ENCODE data around the gene CALN1.
"Not testable (repeated sequence)": the region's sequence is repeated elsewhere in the genome, so short reads cannot be mapped to it uniquely, and the experiment has no call there.

The CALN1 gene

GRCh38 chr7:72412121-72412618 lies at the start of gene CALN1:
Gene CALN1, minus strand, starts transcription at chr7:72412338.
- H3K27ac ChIP-seq (ENCODE audit: low read depth, low read length, poor library complexity, severe bottlenecking); H3K9me2 ChIP-seq (ENCODE audit: low read depth, low read length); H3K27me3 ChIP-seq (ENCODE audit: insufficient read depth, low read length); H3K4me3 ChIP-seq (ENCODE audit: low read depth, low read length, poor library complexity, severe bottlenecking); H3K36me3 ChIP-seq (ENCODE audit: insufficient read depth, low read length); H3K9ac ChIP-seq (ENCODE audit: low read length); H3K79me2 ChIP-seq (ENCODE audit: insufficient read depth, low read length); H3K9me3 ChIP-seq (ENCODE audit: low read length); H3K4me2 ChIP-seq (ENCODE audit: low read length); H4K20me1 ChIP-seq (ENCODE audit: insufficient read depth, low read length); H3K4me1 ChIP-seq (ENCODE audit: insufficient read depth, low read length, severe bottlenecking); H2AFZ ChIP-seq (ENCODE audit: low read length); H3F3A ChIP-seq (ENCODE audit: insufficient read depth, low read length): not testable (repeated sequence)

GRCh38 chr7:72453471-72453870 lies 41.3 kb upstream of the CALN1 start:
- no peaks in the 10 kb centered on the region for H3K4me1 ChIP-seq (ENCODE audit: insufficient read depth, low read length, severe bottlenecking)
- no peaks in the 10 kb centered on the region for H4K20me1 ChIP-seq (ENCODE audit: insufficient read depth, low read length)
- TF ChIP-seq EZH2 (IDR thresholded peaks at IDR 0.05; ENCODE audit: borderline replicate concordance, low read length) (no peak), CTCF (IDR thresholded peaks at IDR 0.05; ENCODE audit: low read length) (no peak)
- no peak overlapping the region for H2AFZ ChIP-seq (ENCODE audit: low read length)
- H3K79me2 ChIP-seq (ENCODE audit: insufficient read depth, low read length): no peaks in the 10 kb centered on the region
- H3K9me2 ChIP-seq (ENCODE audit: low read depth, low read length): no peaks in the 10 kb centered on the region
- no peaks in the 10 kb centered on the region for H3K36me3 ChIP-seq (ENCODE audit: insufficient read depth, low read length)
- H3K9ac ChIP-seq (ENCODE audit: low read length): no peak overlapping the region
- H3K4me3 ChIP-seq (ENCODE audit: low read depth, low read length, poor library complexity, severe bottlenecking): no peak overlapping the region
- no peaks in the 10 kb centered on the region for H3F3A ChIP-seq (ENCODE audit: insufficient read depth, low read length)
- no peak overlapping the region for H3K27ac ChIP-seq (ENCODE audit: low read depth, low read length, poor library complexity, severe bottlenecking)
- no peak overlapping the region for H3K4me2 ChIP-seq (ENCODE audit: low read length)
- no peaks in the 10 kb centered on the region for H3K27me3 ChIP-seq (ENCODE audit: insufficient read depth, low read length)
- H3K9me3 ChIP-seq (ENCODE audit: low read length): no peaks in the 10 kb centered on the region

GRCh38 chr7:72447465-72448204 lies 35.5 kb upstream of the CALN1 start:
- Histone ChIP-seq H3K9me2 (ENCODE audit: low read depth, low read length) (no peaks in the 10 kb centered on the region), H3K79me2 (ENCODE audit: insufficient read depth, low read length) (no peaks in the 10 kb centered on the region), H3K36me3 (ENCODE audit: insufficient read depth, low read length) (no peaks in the 10 kb centered on the region), H2AFZ (ENCODE audit: low read length) (no peak overlapping the region), H3K27me3 (ENCODE audit: insufficient read depth, low read length) (peaks cover 6% of the 10 kb centered on the region), H3K4me2 (ENCODE audit: low read length) (no peak overlapping the region), H4K20me1 (ENCODE audit: insufficient read depth, low read length) (no peaks in the 10 kb centered on the region), H3K4me3 (ENCODE audit: low read depth, low read length, poor library complexity, severe bottlenecking) (no peak overlapping the region), H3K9ac (ENCODE audit: low read length) (no peak overlapping the region), H3K9me3 (ENCODE audit: low read length) (no peaks in the 10 kb centered on the region), H3K4me1 (ENCODE audit: insufficient read depth, low read length, severe bottlenecking) (no peaks in the 10 kb centered on the region), H3K27ac (ENCODE audit: low read depth, low read length, poor library complexity, severe bottlenecking) (no peak overlapping the region), H3F3A (ENCODE audit: insufficient read depth, low read length) (no peaks in the 10 kb centered on the region)
- TF ChIP-seq EZH2 (IDR thresholded peaks at IDR 0.05; ENCODE audit: borderline replicate concordance, low read length): no peak
- no peak for TF ChIP-seq CTCF (IDR thresholded peaks at IDR 0.05; ENCODE audit: low read length)
